Inferior parietal cortex (tissue), 1 donor: ENCODE measurements around the gene AOC2.
"Not testable (repeated sequence)": the region's sequence is repeated elsewhere in the genome, so short reads cannot be mapped to it uniquely, and the experiment has no call there.

Experiments
- DNase-seq: peaks from one replicate; pipeline ENCODE4 v3.0.0-alpha.2; 2016; ENCODE audit errors: extremely low spot score

AOC2 gene

DNA sequence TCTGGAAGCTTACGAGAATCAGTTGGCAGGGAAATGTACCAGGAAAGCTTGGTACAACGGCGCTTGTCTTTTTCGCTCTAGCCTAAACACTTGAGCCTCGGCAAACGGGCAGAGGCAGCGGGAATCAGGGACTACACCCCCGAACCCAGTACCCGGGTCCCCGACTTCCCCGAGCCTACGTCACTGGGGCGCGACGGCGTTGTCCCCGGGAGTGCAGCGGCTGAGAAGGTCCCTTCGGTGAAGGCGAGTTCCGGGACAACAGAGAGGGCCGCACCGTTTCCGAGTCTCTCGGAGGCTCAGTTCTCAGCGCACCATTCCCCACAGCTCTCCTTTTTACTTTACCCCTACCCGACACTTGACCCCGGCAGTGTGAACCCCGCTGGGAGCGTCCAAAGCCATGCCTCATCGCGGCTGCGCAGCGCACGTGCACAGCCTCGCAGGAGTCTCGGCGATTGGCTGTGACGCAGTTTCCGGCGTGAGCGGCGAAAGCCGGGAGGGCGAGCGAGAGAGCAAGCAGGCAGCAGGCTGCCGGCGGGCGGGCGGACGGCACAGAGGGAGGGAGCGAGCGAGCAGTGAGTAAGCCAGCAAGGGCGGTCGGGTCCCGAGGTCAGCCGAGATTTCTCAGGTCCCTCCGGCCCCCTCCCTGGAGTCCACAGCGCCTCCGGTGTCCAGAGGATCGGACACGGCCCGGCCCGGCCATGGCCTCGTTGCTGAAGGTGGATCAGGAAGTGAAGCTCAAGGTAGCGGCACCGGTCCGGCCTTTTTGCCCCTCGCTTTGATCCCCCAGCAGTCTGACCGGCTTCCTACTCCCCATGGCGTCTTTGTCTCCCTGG, 11.2 kb upstream of the AOC2 start, which contains the start of gene PSME3:
Gene PSME3 (plus strand): TSS at position 464 of the 833 bp plus-strand sequence. CDS start 235 bp downstream, at position 699.
- peak; percentile 90 for DNase-seq

DNA sequence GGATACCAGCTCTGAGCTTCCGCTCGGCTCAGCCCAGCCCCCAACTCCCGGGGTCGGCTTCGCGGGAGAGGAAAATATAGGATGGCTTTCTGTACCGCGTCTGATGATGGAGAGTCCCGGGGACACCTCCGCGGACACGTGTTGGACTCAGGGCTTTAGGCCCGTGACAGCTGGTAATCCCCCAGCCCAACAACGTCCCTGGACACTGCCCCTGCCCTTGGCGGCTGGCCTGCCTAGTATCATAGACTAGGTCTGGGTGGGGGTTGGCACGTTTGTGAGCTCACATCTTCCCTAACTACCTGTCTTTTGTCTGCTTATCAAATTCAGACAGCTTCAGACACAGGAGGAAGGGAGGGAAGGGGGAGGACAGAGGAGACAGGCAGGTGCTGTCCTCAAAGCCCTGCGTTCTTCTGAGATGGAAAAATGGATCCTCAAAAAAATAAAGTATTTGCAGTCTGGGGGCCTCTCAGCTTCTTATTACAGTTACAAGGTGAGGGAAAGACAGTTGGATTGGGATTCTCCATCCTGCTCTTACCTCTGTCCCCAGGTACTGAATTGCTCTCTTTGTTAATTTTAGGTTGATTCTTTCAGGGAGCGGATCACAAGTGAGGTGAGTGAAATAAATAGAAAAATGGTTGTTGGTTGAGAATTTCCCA, 10.5 kb upstream of the AOC2 start:
- DNase-seq: no peak

DNA sequence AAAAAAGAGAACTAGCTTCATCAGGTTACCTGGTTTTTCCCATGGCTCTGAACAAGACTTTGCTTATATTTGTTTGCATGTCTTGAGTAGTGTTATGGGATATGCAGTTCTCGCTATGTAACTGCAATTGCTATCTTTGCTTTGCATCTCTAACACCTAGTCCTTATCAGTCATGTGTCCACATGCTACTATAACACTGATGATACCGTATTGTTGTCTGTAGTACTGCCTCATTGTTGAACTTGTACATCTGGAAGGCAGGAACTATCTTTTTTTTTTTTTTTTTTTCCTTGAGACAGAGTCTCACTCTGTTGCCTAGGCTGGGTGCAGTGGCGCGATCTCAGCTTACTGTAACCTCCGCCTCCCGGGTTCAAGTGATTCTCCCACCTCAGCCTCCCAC, 8.6 kb upstream of the AOC2 start:
- no peak for DNase-seq

DNA sequence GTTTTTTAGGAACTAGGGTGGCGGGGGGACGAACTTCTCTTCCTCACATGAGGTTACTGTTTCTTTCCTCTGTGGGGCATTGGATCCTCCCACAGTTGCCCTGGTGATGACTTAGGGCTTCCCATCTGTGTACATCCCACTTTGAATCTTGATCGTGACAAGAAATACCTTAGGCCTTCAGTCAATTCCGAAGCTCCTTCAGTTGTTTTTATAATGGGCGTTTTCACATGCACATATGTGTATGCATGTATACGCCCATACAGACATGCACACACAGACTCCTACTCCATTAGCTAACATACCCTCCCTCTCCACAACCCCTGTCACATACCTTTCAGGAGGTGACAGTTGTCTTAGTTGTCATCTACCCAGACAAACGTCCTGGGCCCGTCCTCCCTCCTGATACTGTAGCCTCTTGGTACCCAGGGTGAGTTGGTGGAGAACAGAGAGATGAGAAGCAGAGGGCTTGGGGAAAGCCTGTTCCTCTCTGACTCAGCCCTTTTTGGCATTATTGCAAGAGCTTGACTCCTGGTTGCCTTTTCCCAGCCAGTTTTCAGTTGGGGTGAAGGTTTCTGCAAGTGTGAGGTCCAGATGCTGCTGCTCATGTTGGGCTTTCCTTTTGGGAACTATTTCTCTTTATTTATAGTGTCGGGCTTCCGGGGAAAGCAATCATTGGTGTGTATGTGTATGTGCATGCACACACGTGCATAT, 2.2 kb upstream of the AOC2 start:
- DNase-seq: no peak

DNA sequence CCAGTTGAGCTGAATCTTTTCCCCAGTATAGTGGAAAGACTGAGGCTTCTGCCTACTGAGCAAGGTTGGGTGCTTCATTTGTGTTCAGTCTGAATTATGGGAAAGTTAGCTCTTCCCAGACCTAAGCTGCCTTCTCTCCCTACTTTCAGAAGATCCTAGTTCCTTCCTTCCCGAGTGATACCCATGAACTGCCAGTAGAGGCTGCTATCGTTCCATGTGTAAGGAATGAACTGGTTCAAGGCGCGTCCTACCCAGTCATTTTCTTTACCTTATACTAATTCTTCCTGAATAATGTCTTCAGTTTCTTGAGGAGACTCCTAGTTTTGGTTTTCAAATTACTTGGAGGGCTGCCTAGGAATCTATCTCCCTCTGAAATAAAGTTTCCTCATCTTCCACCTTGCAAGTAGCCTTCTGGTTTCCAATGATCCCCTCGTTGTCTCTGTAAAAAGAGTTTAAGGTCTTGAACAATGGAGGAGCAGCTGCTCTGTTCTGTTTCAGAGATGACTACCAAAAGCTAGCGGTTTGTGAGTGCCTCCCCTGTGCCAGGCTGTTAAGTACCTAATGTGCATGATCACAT, 934 bp upstream of the AOC2 start:
- peak; percentile 72 for DNase-seq

DNA sequence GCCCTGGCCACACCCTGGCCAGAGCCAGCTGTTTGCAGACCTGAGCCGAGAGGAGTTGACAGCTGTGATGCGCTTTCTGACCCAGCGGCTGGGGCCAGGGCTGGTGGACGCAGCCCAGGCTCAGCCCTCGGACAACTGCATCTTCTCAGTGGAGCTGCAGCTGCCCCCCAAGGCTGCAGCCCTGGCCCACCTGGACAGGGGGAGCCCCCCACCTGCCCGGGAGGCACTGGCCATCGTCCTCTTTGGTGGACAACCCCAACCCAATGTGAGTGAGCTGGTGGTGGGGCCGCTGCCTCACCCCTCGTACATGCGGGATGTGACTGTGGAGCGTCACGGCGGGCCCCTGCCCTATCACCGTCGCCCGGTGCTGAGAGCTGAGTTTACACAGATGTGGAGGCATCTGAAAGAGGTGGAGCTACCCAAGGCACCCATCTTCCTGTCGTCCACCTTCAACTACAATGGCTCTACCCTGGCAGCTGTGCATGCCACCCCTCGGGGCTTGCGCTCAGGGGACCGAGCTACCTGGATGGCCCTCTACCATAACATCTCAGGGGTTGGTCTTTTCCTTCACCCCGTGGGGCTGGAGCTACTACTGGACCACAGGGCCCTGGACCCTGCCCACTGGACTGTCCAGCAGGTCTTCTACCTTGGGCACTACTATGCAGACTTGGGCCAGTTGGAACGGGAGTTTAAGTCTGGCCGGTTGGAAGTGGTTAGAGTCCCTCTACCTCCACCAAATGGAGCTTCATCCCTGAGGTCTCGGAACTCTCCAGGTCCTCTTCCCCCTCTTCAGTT, 578 bp downstream of the AOC2 start:
- no peak for DNase-seq

DNA sequence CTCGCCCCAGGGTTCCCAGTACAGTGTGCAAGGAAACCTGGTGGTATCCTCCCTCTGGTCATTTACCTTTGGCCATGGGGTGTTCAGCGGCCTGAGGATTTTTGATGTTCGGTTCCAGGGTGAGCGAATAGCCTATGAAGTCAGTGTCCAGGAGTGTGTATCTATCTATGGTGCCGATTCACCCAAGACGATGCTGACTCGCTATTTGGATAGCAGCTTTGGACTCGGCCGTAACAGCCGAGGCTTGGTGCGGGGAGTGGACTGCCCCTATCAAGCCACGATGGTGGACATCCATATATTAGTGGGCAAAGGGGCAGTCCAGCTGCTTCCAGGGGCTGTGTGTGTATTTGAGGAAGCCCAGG, 1.2 kb downstream of the AOC2 start:
- DNase-seq: no peak

DNA sequence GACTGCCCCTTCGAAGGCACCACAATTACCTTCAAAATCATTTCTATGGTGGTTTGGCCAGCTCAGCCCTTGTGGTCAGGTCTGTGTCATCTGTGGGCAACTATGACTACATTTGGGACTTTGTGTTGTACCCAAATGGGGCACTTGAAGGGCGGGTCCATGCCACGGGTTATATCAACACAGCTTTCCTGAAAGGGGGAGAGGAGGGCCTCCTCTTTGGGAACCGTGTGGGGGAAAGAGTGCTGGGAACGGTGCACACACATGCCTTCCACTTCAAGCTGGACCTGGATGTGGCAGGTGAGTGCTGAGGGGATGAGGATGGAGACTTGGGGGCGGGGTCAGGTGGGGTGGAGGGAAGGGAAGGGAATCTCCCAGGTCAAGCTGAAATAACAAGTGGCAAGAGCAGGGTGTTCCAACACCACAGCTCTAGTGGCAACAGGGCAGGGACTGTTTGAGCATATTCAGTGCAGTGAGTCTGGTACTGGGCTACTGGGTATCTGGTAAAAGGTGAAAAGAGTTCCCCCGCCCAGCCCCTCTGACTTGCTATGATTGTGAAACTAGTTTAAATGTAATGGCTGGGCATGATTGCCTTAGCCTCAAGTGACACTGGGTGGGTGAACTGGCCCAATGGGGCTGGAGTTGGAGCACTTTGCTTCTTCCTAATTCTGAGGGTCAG, 1.7 kb downstream of the AOC2 start:
- DNase-seq: no peak

DNA sequence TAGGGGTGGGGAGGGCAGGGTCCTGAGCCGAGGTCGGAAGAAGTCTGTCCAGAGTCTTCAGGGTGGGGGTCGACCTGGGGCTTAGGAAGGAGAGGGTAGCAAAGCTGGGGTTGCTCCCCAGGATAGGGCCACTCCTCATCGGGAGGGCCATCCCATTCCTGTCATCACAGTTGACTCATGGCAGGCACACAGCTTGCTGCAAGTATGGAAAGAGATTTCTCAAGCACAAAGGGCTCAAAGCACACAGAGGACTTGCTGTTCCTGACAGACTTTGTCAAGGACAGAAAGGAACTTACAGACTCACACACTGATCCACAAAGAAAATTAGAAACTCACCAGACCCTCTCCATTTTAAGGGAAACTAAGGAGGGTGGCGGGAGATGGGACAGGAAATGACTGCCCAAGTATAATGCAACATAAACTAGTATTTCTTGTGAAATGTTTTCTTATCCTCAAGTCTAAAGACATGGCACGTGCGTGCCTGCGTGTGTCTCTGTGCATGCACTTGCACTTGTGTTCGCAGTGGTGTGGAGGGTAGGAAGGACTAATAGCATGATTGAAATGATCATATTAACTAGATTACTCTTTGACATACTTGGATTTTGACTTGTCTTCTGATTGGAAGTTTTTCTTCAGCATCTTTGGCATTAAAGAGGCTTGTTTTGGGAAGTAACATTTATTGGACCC, 2.4 kb downstream of the AOC2 start:
- DNase-seq: no peak

DNA sequence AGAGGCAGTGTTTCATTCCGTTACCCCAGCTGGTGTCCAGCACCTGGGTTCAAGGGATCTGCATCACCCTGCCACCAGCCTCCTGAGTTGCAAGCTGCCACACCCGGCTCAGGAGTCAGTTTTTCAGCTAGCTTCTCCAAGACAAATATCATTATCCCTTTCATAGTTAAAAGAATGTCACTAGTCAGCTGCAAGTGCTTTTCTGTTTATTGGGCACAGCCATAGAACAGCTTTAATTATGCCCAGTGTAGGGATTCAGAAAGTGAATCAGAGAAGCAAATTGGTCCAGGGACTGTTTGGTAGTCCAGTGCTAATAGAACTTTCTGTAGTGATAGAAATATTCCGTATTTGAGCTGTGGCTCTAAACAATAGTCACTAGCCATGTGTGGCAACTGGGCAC, 3.7 kb downstream of the AOC2 start:
- DNase-seq: no peak

DNA sequence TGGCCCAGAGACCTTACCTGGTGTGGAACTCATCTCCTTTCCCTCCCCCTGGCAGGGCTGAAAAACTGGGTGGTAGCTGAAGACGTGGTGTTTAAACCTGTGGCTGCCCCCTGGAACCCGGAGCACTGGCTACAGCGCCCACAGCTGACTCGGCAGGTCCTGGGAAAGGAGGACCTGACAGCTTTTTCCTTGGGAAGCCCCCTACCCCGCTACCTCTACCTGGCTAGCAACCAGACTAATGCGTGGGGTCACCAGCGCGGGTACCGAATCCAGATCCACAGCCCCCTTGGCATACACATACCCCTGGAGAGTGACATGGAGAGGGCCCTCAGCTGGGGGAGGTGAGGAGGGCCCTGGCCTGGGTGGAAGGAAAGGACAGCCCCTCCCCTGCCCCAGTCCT, 4.7 kb downstream of the AOC2 start:
- no peak for DNase-seq

DNA sequence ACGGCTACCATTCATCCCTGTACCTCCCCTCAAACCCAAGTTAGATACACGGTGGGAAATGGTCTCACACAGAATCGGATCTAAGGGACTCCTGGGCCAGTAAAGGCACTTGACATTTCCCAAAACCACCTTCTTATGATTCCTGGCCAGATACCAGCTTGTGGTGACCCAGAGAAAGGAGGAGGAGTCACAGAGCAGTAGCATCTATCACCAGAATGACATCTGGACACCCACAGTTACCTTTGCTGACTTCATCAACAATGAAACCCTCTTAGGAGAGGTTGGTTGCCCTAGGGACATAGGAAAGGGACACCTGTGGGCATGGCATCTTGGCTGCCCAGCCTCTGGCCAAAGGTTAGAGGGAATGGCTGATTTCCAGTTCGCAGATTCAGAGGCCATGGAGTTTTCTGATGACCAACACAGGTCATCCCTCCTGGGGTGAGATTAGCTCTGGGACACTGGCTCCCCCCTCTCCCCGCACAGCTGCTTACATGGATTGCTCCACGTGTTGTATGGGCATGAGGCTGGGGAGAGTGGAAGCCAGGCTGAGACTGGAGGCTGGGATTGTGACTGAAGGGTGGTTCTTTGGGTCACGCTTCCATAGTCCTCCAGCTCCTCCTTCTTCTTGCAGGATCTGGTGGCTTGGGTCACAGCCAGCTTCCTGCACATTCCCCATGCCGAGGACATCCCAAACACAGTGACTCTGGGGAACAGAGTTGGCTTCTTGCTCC, 5.2 kb downstream of the AOC2 start:
- DNase-seq: no peak

DNA sequence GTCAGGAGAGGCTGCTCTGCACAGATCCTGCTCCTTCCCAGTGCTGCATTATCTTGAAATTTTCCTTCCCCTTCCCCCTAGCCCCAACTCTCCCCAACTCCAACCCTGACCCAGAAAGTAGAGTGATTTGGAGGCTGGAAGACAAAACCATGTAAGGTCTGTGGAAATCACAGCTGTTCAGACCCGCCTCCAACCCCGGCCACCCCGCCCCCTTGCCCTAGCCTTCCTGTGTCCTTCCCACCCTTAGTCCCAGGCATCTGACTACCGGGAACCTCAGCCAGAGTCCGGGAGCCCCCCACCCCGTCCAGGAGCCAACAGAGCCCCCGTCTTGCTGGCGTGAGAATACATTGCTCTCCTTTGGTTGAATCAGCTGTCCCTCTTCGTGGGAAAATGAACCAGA, 6.6 kb downstream of the AOC2 start, which contains the start of gene AOC3:
Gene AOC3 (plus strand): TSS at position 246 of the 400 bp plus-strand sequence. CDS start 145 bp downstream, at position 391.
- no peak for DNase-seq

DNA sequence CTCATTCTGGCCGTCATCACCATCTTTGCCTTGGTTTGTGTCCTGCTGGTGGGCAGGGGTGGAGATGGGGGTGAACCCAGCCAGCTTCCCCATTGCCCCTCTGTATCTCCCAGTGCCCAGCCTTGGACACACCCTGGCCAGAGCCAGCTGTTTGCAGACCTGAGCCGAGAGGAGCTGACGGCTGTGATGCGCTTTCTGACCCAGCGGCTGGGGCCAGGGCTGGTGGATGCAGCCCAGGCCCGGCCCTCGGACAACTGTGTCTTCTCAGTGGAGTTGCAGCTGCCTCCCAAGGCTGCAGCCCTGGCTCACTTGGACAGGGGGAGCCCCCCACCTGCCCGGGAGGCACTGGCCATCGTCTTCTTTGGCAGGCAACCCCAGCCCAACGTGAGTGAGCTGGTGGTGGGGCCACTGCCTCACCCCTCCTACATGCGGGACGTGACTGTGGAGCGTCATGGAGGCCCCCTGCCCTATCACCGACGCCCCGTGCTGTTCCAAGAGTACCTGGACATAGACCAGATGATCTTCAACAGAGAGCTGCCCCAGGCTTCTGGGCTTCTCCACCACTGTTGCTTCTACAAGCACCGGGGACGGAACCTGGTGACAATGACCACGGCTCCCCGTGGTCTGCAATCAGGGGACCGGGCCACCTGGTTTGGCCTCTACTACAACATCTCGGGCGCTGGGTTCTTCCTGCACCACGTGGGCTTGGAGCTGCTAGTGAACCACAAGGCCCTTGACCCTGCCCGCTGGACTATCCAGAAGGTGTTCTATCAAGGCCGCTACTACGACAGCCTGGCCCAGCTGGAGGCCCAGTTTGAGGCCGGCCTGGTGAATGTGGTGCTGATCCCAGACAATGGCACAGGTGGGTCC, 7.2 kb downstream of the AOC2 start:
- not testable (repeated sequence) for DNase-seq

DNA sequence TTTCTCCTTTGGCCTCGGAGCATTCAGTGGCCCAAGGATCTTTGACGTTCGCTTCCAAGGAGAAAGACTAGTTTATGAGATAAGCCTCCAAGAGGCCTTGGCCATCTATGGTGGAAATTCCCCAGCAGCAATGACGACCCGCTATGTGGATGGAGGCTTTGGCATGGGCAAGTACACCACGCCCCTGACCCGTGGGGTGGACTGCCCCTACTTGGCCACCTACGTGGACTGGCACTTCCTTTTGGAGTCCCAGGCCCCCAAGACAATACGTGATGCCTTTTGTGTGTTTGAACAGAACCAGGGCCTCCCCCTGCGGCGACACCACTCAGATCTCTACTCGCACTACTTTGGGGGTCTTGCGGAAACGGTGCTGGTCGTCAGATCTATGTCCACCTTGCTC, 8.0 kb downstream of the AOC2 start:
- DNase-seq: no peak

DNA sequence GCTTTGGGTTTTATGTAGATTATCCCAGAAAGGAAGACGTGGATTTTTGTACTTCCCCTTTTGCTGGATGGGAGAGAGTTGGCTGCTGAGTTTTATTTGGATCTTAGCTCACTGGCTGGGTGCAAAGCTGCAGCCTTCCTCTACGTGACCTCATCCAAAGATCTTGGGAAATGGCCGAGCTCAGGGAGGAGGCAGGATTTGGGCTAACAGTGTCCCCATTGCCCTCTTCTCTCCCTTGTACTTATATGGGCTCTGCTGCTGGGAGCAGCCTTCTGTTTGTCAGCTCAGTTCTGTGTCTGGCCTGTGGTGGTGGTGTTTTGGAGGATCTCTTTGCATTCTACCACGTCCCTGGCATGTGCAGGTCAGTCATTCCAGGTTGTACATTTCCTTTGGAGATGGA, 8.6 kb downstream of the AOC2 start:
- no peak for DNase-seq

DNA sequence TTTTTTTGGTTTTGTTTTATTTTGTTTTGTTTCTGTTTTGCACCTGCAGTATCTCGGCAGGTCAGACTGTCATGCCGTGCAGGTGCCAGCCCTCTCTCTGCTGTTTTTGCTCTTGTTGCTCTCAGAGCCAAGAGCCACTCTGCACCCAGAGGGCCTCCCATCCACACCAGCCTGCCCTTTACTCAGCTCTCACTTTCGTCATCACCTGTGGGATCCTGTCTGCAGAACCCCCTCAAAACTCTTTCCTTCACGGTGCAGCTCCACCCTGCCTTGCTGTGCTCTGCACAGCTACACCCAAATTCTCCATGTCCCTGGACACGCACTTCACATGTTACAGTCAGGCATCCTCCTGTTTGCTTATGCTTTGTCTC, 9.2 kb downstream of the AOC2 start:
- DNase-seq: no peak

DNA sequence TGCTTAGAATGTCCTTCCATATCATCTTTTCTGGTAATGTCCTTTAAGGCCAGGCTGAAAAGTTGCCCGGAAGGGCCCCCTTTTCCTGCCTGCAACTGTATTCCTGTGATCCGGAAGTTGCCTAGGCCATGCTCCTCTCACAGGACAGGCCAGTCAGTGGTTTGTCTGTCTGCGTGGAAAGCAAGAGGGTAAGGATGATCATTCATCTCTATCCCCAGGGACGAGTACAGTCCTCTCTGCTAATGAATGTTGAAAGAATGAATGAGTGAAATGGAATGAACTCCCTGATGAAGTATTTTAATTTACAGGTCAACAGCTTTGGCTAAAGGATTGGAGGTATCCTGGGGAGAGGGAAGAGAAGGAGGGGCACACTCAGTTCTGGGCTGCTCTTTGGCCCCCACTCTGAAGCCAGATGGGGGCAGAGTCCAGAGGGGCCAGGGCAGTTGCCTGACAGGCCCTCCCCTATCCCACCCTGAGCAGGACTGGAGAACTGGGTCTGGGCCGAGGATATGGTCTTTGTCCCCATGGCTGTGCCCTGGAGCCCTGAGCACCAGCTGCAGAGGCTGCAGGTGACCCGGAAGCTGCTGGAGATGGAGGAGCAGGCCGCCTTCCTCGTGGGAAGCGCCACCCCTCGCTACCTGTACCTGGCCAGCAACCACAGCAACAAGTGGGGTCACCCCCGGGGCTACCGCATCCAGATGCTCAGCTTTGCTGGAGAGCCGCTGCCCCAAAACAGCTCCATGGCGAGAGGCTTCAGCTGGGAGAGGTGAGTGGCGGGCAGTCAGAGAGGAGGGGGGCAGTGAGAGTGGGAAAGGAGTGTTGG, 9.8 kb downstream of the AOC2 start:
- DNase-seq: no peak
